ENCODE data around the gene LRRN2.

DNA sequence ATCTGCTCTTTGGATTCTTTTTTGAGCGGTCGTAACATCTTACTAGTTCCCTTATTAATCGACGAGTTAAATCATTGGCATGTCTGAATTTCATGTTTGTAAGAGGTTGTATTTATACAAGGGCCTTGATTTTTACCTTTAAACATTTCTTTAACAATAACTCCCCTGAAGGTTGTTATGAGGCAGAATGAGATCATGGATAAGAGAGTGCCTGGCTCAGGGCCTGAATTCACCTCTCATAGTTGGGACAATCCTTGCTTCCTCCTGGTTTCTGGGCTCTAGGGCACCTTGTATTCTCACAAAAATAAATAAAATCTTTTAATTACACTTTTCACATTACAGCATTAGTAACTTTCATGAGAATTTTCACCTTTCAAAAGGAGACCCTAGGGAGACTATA, 113.9 kb downstream of the LRRN2 start:
- TF ChIP-seq POLR2AphosphoS5 (IDR thresholded peaks at IDR 0.05) = no peak
- TF ChIP-seq, protein P1, sequence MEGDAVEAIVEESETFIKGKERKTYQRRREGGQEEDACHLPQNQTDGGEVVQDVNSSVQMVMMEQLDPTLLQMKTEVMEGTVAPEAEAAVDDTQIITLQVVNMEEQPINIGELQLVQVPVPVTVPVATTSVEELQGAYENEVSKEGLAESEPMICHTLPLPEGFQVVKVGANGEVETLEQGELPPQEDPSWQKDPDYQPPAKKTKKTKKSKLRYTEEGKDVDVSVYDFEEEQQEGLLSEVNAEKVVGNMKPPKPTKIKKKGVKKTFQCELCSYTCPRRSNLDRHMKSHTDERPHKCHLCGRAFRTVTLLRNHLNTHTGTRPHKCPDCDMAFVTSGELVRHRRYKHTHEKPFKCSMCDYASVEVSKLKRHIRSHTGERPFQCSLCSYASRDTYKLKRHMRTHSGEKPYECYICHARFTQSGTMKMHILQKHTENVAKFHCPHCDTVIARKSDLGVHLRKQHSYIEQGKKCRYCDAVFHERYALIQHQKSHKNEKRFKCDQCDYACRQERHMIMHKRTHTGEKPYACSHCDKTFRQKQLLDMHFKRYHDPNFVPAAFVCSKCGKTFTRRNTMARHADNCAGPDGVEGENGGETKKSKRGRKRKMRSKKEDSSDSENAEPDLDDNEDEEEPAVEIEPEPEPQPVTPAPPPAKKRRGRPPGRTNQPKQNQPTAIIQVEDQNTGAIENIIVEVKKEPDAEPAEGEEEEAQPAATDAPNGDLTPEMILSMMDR (IDR thresholded peaks at IDR 0.05) = no peak
